ENCODE data around the gene TNIK. TPM values are rescaled to one million over a fixed set of nuclear protein-coding genes. Genes with fewer than 3 reads are reported as not detected.

Gene TNIK
- total RNA-seq, 4 donors from 2014 or later = 1.5 to 20.3 (median 7.7) TPM

DNA sequence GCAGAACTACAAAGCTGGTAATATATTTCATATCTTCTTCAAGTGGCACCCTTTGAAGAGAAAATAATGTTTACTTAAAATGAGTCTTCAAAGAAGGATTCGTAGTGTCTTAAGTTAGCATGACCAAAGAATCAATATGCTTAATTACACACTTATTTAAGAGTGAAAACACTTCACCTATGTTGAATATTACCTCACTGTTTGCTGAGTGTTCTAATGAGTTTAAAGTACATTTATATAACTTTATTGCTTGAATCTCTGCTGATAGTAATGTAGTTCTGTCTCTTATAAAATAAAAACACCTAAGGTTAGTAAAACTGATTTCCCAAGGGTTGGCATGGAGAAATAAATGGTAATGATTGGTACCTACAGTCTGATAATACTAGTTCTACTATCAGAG is 290.3 kb downstream of the TNIK start:
- TF ChIP-seq POLR2A (IDR thresholded peaks at IDR 0.05) (no peak), CTCF (IDR thresholded peaks at IDR 0.05) (no peak)
- no peaks in the 10 kb centered on the region for H3K36me3 ChIP-seq
- intact Hi-C loops (cut with DNase I; ENCODE audit: low total_unique reads) = no loop called here

GRCh38 chr3:171169443-171169842 is 290.8 kb downstream of the TNIK start:
- Histone ChIP-seq H3K36me3 (no peaks in the 10 kb centered on the region), H3K9me3 (no peaks in the 10 kb centered on the region), H3K27me3 (no peaks in the 10 kb centered on the region), H3K4me1 (no peaks in the 10 kb centered on the region), H3K4me3 (no peak overlapping the region), H3K27ac (no peak overlapping the region)
- no peak for TF ChIP-seq CTCF (IDR thresholded peaks at IDR 0.05)
- TF ChIP-seq POLR2A (IDR thresholded peaks at IDR 0.05) = no peak
- DNase-seq = no peak
- intact Hi-C loops (cut with DNase I; ENCODE audit: low total_unique reads) = no loop called here

More for the DNA sequence above, 290.3 kb downstream of the TNIK start:
- Histone ChIP-seq H3K4me1 (no peaks in the 10 kb centered on the region), H3K27ac (no peak overlapping the region), H3K27me3 (no peaks in the 10 kb centered on the region), H3K9me3 (no peaks in the 10 kb centered on the region), H3K4me3 (no peak overlapping the region)
- DNase-seq = no peak

DNA sequence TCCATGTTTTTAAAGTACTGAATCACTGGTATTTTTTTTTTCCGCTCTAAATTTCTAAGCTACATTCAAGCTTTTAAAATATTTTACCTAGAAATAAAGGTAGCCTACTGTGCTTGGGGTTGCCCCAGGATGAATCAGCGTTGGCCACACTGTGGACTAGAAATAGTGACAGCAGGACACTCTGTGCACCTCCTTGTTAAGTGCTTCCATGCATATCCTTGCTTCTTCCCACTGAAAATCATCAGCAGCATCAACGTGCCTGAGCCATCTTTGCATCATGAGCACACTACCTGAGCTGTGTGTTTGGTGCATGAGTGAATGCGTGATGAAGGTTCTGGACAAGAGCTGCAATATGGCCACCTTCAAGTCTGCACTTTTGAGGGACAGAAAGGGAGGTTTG is 291.7 kb downstream of the TNIK start:
- Histone ChIP-seq H3K27me3 (no peaks in the 10 kb centered on the region), H3K4me3 (no peak overlapping the region), H3K9me3 (no peaks in the 10 kb centered on the region), H3K36me3 (no peaks in the 10 kb centered on the region), H3K27ac (no peak overlapping the region), H3K4me1 (no peaks in the 10 kb centered on the region)
- TF ChIP-seq CTCF (IDR thresholded peaks at IDR 0.05) = no peak
- no peak for TF ChIP-seq POLR2A (IDR thresholded peaks at IDR 0.05)
- intact Hi-C loops (cut with DNase I; ENCODE audit: low total_unique reads) = no loop called here
- DNase-seq = no peak

- Histone ChIP-seq H3K4me1 (no peaks in the 10 kb centered on the region), H3K36me3 (no peaks in the 10 kb centered on the region), H3K27ac (no peak overlapping the region), H3K9me3 (peaks cover 0 to 4% of the 10 kb centered on the region in 2 donors), H3K4me3 (no peak overlapping the region), H3K27me3 (no peaks in the 10 kb centered on the region)
- intact Hi-C loops (cut with DNase I; ENCODE audit: low total_unique reads) = no loop called here
- no peak for DNase-seq
- TF ChIP-seq CTCF (IDR thresholded peaks at IDR 0.05) (no peak), POLR2A (IDR thresholded peaks at IDR 0.05) (no peak)
Measured at GRCh38 chr3:171168086-171168485, 292.1 kb downstream of the TNIK start.

DNA sequence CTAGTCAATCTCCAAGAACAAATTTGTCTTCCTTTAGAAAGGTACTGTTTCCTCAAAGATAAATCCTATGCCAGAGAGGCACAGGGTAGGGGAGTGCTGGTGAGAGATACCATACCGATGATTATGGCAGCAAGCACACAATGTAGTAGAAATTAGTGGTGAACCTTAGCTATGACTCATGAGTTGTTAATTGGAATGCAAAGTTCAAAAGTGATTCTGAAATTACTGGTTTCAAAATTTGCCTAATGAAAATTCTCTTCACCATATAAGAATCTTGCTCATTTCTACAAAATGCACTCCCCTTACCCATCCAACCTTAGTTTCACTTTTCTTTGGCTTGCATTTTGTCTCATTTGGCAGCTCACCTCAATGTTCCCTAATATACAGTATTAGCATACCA is 294.2 kb downstream of the TNIK start:
- no peaks in the 10 kb centered on the region for H3K27me3 ChIP-seq
- no peaks in the 10 kb centered on the region for H3K4me1 ChIP-seq
- H3K9me3 ChIP-seq = peaks cover 0 to 8% of the 10 kb centered on the region in 2 donors
- no peaks in the 10 kb centered on the region for H3K36me3 ChIP-seq
- H3K4me3 ChIP-seq = no peak overlapping the region
- TF ChIP-seq POLR2A (IDR thresholded peaks at IDR 0.05) = no peak
- no peak for TF ChIP-seq CTCF (IDR thresholded peaks at IDR 0.05)
- DNase-seq = no peak
- no peak overlapping the region for H3K27ac ChIP-seq
- intact Hi-C loops (cut with DNase I; ENCODE audit: low total_unique reads) = no loop called here

Data from uterus (tissue), 4 donors.